Natural killer cell (primary cell): ENCODE data around the gene CDKAL1. TPM values are rescaled to one million over a fixed set of nuclear protein-coding genes. Genes with fewer than 3 reads are reported as not detected.

Experiments used
- ATAC-seq, 3 donors: fragments of 150-1000 bp in 2 of 3; fragments of 200-7000 bp in 1 of 3; cut with Tn5 transposase; 1 replicate in 1 of 3; 2 replicates in 2 of 3; pipeline ENCODE4 v1.10.0; 2021; ENCODE audit warnings: mild to moderate bottlenecking in 2 of 3, moderate library complexity in 2 of 3
- DNase-seq, 2 donors: peaks; one replicate each; pipeline versions ENCODE4 v3.0.0 to v3.0.0-alpha.2; 2013 to 2021; ENCODE audit warnings: mixed read lengths in 1 of 2
- H3K27ac ChIP-seq: one replicate; pipeline ENCODE4 v1.5.1; 2013; ENCODE audit warnings: mild to moderate bottlenecking, low read length
- H3K27me3 ChIP-seq: one replicate; pipeline ENCODE4 v1.6.1; 2013; ENCODE audit warnings: low read length; ENCODE audit not compliant: control insufficient read depth, insufficient read depth
- H3K36me3 ChIP-seq: one replicate; pipeline ENCODE4 v1.6.1; 2013; ENCODE audit warnings: low read length; ENCODE audit not compliant: control insufficient read depth, insufficient read depth
- H3K4me1 ChIP-seq: one replicate; pipeline ENCODE4 v1.6.1; 2013; ENCODE audit warnings: low read length; ENCODE audit not compliant: control insufficient read depth, insufficient read depth
- H3K4me3 ChIP-seq: one replicate; pipeline ENCODE4 v1.5.1; 2013; ENCODE audit warnings: low read length
- H3K9me3 ChIP-seq: one replicate; pipeline ENCODE4 v1.6.1; 2013; ENCODE audit warnings: low read length; ENCODE audit not compliant: control insufficient read depth, insufficient read depth
- H3K27ac Mint-ChIP-seq, 2 donors: one replicate each; pipeline ENCODE4 v1.8.0; 2022; ENCODE audit warnings: mild to moderate bottlenecking in 2 of 2, mixed read lengths in 2 of 2, moderate library complexity in 1 of 2
- H3K27me3 Mint-ChIP-seq, 2 donors: one replicate each; pipeline ENCODE4 v1.8.0; 2022; ENCODE audit warnings: low read depth in 2 of 2, mixed read lengths in 2 of 2
- H3K36me3 Mint-ChIP-seq: one replicate; pipeline ENCODE4 v1.8.0; 2022; ENCODE audit warnings: mixed read lengths
- H3K4me1 Mint-ChIP-seq, 2 donors: one replicate each; pipeline ENCODE4 v1.8.0; 2022; ENCODE audit warnings: mixed read lengths in 2 of 2
- H3K4me3 Mint-ChIP-seq: one replicate; pipeline ENCODE4 v1.8.0; 2022; ENCODE audit warnings: mild to moderate bottlenecking, moderate library complexity, mixed read lengths
- H3K9me3 Mint-ChIP-seq, 2 donors: one replicate each; pipeline ENCODE4 v1.8.0; 2022; ENCODE audit warnings: mixed read lengths in 2 of 2
- WGBS: methylation state at CpG from one replicate; pipeline ENCODE4 v1.1.7; 2013; ENCODE audit warnings: missing lambda C conversion rate; ENCODE audit not compliant: insufficient coverage; 5-methylcytosine and 5-hydroxymethylcytosine counted together
- intact Hi-C: fragments of 100-400 bp; cut with micrococcal nuclease; formaldehyde crosslinking; loops from one replicate; pipeline ENCODE4 v1.14.2; 2022
- total RNA-seq, 4 donors: library from RNA; stranded (reverse); fragments of 120-200 nt in 1 of 4; gene quantifications; one replicate each; pipeline versions ENCODE4 v1.2.3 to v1.2.4, GENCODE V29; 2013 to 2022
- TF ChIP-seq, protein P1 (sequence below): fragments of 200-600 bp; IDR thresholded peaks from one replicate; pipeline ENCODE4 v1.8.0; 2022; ENCODE audit warnings: antibody characterized with exemption

The CDKAL1 gene
- total RNA-seq, 3 donors from 2014 or later (not counting 1 experiment from before 2014, with no cell fraction given) = 26.0 to 32.8 (median 28.9) TPM

- H3K36me3 Mint-ChIP-seq = peaks cover 14% of the 10 kb centered on the region
Measured at GRCh38 chr6:20915626-20916025, 381.4 kb downstream of the CDKAL1 start.

GRCh38 chr6:20916086-20916485, 381.8 kb downstream of the CDKAL1 start:
- Histone ChIP-seq H3K27ac (no peak overlapping the region), H3K27me3 (no peaks in the 10 kb centered on the region), H3K36me3 (no peaks in the 10 kb centered on the region), H3K4me3 (no peak overlapping the region), H3K4me1 (no peaks in the 10 kb centered on the region), H3K9me3 (peaks cover 6% of the 10 kb centered on the region)
- Mint-ChIP-seq H3K27me3 (no peaks in the 10 kb centered on the region), H3K27ac (no peak overlapping the region), H3K36me3 (peaks cover 14% of the 10 kb centered on the region), H3K4me1 (no peaks in the 10 kb centered on the region), H3K4me3 (no peak overlapping the region), H3K9me3 (peaks cover 4% of the 10 kb centered on the region in 2 donors)
- intact Hi-C loops = no loop called here
- TF ChIP-seq, protein P1, sequence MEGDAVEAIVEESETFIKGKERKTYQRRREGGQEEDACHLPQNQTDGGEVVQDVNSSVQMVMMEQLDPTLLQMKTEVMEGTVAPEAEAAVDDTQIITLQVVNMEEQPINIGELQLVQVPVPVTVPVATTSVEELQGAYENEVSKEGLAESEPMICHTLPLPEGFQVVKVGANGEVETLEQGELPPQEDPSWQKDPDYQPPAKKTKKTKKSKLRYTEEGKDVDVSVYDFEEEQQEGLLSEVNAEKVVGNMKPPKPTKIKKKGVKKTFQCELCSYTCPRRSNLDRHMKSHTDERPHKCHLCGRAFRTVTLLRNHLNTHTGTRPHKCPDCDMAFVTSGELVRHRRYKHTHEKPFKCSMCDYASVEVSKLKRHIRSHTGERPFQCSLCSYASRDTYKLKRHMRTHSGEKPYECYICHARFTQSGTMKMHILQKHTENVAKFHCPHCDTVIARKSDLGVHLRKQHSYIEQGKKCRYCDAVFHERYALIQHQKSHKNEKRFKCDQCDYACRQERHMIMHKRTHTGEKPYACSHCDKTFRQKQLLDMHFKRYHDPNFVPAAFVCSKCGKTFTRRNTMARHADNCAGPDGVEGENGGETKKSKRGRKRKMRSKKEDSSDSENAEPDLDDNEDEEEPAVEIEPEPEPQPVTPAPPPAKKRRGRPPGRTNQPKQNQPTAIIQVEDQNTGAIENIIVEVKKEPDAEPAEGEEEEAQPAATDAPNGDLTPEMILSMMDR = no peak
- DNase-seq = no peak
- no peak for ATAC-seq
- 95% methylated on average over 2 of the region's 3 CpGs for WGBS

More at GRCh38 chr6:20915626-20916025, 381.4 kb downstream of the CDKAL1 start:
- 100% methylated on average over 1 of the region's 1 CpG for WGBS
- peaks cover 6% of the 10 kb centered on the region for H3K9me3 ChIP-seq
- no peaks in the 10 kb centered on the region for H3K4me1 ChIP-seq
- TF ChIP-seq, protein P1 = no peak
- H3K4me1 Mint-ChIP-seq = peaks cover 0 to 2% of the 10 kb centered on the region in 2 donors
- no peak overlapping the region for H3K4me3 ChIP-seq
- ATAC-seq (no peak), DNase-seq (no peak)
- no peak overlapping the region for H3K4me3 Mint-ChIP-seq
- no peaks in the 10 kb centered on the region for H3K27me3 Mint-ChIP-seq
- H3K27ac ChIP-seq = no peak overlapping the region
- H3K36me3 ChIP-seq = no peaks in the 10 kb centered on the region
- H3K27me3 ChIP-seq = no peaks in the 10 kb centered on the region
- no peak overlapping the region for H3K27ac Mint-ChIP-seq
- intact Hi-C loops = no loop called here
- peaks cover 4% of the 10 kb centered on the region in 2 donors for H3K9me3 Mint-ChIP-seq

- no peak overlapping the region for H3K4me3 ChIP-seq
- intact Hi-C loops = no loop called here
- TF ChIP-seq, protein P1 = no peak
- H3K4me3 Mint-ChIP-seq = no peak overlapping the region
- H3K9me3 Mint-ChIP-seq = peaks cover 4% of the 10 kb centered on the region in 2 donors
- H3K9me3 ChIP-seq = peaks cover 3% of the 10 kb centered on the region
- no peak overlapping the region for H3K27ac ChIP-seq
- peaks cover 5 to 8% of the 10 kb centered on the region in 2 donors for H3K4me1 Mint-ChIP-seq
- no peak overlapping the region for H3K27ac Mint-ChIP-seq
- no peaks in the 10 kb centered on the region for H3K27me3 ChIP-seq
- H3K36me3 Mint-ChIP-seq = peaks cover 14% of the 10 kb centered on the region
- ATAC-seq (no peak), DNase-seq (no peak)
- H3K4me1 ChIP-seq = no peaks in the 10 kb centered on the region
- WGBS = no CpG with 5 or more reads among the region's 2 CpGs
- H3K36me3 ChIP-seq = no peaks in the 10 kb centered on the region
- H3K27me3 Mint-ChIP-seq = no peaks in the 10 kb centered on the region
Measured at GRCh38 chr6:20918868-20919267, 384.6 kb downstream of the CDKAL1 start.
